NCI-H2081 (cell line): Measurements from ENCODE around the gene ZBTB9.

Experiments used
- DNase-seq, 2 experiments: peaks; one replicate each; lab custom pipeline; 2025; lab: John Stamatoyannopoulos, UW

Gene ZBTB9

DNA sequence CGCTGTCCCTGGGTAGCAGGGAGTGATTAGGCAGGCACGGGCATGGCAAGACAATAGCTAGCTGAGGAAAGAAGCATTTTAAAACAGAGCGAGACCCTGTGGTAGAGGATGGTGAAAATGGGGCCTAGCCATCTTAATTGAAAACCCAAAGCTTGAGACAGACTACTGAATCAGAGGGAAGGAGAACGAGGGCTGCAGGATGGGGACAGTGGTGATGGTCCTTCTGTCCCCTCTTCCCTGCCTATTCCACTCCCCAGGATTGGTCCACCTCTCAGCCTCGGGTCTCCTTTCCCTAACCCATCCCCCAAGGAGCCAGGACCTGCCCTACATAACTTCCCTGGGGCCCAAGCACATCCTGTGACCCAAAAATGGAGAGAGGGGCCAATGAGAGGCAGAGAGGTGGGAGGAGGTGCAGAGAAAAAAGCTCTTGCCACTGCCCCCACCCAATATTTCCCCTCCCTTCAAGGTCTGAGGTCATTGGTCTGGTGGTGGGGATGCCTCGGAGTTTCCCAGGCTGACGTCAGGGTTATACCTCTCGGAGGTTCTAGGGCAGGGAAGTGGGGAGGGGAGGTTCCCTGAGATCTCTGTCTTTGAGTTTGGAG, 35.6 kb upstream of the ZBTB9 start:
- DNase-seq: no peak

DNA sequence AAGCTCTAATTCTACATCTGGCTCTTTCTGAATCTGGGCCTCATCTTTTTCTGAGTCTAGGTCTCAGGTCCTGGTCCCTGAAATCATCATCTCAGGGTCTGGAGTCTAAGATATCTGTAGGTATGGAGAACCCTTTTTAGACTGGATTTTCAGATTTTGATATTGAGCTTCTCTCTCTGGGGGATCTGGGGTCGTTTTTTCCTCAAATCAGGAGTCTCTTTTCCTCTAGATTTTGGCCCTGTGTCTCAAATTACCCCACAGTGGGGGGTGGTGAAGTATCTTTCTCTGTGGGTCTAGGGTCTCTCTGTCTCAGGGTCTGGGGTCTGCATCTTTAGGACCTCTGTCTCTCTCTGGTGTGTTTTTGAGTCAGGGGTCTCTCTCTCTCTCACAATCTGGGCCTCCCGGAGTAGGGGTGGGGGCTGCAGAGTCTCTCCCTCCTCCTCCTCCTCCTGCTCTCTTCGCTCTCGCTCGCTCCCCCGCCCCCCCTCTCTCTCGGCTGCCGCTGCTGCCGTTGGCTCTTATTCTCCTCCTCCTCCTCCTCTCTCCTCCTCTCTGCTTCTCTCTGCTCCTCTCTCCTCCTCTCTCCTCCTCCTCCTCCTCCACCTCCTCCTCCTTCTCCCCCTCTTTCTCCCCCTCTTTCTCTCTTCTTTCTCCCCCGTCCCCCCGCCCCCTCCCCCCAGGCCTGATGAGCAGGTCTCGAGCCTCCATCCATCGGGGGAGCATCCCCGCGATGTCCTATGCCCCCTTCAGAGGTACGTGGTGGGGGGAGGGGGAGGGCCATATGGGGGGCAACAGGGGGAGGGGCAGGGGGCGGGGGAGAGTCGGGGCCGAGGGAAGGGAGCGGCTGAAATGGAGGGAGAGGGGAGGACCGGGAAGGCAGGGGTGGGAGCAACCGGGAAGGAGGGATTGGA, 34.5 kb upstream of the ZBTB9 start, which contains the start of gene SYNGAP1:
SYNGAP1 (plus strand) TSS at position 486 of the 911 bp plus-strand sequence; CDS start at position 686, 200 bp downstream.
- peak in 1 of 2 experiments; percentile 15 for DNase-seq

DNA sequence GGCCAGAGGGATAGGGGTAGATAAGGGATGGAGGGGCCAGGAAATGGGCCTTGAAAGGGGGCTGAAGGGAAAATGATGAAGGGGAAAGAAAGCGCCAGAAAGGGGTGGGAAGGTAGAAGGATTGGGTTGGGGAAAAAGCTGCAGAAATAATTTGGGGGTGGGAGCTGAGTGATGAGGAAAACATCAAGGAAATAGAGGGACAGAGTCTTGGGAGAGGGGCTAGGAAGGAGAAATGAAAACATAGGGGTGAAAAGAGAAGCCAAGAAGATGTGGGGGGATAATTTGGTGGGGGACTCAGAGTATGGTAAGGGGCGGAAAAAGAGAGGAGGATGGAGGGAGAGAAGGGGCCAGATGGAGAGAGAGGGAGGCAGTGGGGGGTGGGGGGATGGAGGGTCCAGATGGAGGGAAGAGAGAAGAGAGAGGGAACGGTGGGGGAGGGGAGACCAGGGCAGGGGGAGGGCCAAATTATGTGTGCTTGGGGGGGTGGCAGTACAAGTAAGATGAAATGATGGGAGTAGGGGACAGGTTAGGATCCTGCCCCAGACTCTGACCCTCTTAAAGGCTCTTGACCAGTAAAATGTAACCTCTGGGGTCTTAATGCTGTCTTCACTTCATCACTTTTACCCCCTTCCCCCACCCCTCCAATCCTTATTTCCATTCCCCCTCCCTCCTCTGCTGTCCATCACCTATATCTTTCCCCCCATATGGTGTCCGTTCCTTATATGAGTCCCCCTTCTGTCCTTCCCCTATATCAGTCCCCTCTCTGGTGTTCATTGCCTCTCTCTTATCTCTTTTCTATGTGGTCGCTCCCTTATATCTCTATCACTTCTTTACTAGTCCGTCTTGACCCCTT, 33.7 kb upstream of the ZBTB9 start:
- peak in 1 of 2 experiments; percentile 14 for DNase-seq

DNA sequence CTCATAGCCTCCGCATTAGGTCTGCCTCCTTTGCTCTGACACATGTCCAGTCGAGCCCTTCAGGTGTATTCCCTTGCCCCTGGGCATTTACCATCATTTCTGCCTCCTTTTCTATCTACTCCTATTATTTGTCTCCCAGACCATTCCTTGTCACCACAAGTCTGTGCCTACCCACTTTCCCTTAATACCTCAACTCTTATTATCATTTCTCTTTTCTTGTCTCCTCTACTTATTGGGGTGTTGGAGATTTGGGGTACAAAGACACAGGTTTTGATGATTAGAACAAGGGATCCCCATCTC, 33.1 kb upstream of the ZBTB9 start:
- no peak for DNase-seq

DNA sequence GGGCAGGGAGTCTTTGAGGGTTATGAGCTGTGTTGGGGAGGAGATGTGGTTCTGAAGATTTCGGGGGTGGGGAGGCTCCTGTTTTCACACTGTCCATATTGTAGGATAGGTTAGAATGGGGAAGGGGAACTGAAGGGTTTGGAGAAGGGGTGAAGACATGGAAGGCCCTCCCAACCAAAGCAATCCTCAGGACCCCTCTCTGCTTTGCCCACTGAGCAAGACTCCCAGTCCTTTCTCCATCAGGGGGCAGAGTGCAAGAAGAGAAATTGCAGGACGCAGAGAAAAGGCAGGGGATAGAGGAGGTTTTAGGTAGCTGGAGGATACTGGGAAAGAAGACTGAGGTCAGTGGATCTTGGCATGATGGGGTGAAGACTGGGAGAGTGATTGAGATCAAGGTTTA, 30.6 kb upstream of the ZBTB9 start:
- DNase-seq: no peak

DNA sequence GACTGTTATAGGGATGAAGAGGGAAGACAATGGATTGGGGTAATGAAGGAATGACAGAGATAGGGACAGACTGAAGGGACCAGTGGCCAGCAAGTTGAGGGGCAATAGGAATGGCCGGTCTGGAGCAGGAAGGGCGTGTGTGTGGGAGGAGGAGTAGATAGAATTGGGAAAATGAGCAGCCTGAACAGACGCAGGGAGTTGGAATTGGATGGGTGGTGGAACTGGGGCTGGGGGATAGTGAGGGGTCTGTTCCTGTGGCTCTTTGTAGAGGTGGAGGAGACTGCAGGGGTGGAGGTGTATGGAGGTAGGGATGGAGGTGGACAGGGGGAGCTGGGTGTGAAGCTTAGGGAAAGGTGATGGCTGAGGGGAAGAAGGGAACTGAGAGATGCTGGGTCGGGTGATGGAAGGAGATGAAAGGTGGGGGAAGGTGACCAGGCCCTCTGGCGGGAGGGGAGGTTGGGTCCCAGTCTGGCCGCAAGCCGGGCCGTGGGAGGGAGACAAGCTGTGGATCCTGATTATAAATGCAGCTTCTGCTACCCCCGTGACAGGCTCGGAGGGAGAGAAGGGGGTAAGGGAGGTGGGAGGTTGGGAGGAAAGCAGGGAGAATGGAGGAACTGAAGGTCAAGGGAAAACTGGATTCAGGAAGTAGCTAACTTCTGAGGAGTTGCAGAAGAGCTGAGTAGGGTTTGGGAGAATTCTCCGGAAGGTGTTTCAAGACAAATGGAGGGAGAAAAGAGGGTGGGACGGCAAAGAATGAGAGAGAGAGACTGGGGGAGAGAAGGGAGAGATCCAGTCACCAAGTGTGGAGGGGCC, 29.3 kb upstream of the ZBTB9 start:
- DNase-seq: no peak

DNA sequence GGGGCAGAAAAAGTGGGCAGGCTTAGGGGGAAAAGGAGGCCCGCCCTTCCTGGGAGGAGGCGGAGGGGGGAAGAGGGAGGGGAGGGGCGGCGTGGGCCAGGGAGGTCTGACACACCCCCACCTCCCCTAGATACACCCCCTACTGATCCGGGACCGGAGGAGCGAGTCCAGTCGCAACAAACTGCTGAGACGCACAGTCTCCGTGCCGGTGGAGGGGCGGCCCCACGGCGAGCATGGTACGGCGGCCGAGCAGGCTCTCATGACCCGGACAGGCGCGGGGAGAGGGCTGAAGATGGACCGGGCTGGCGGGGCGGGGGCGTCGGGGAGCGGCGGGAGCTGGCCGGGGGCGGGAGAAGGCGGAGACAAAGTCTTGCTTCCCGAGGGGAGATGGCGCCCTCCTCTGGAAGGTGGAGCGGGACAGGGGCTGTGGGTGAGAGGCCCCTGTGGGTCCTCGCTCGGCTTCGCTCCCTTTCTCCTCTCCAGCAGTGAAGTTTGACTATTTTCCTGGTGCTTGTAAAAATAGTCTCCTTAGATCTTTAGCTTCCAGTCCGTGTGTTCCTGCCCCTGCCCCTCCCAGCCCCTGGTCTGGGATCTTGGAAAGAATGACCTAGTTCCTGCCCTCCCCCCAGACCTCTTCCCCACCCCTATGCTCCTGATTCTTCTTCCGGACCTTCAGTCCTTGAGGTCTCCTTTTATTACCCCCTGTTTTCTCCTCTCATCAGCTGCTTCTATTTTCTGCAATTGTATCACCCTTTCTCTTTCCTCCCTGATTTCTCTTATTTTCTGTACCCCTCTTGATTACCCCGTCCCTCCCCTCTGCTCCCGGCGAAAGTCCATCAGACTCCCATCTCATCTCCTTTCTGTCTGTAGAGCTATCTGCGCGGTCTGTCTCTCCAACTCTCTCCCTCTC, 28.5 kb upstream of the ZBTB9 start:
- DNase-seq: peak; percentile 61 to 73

DNA sequence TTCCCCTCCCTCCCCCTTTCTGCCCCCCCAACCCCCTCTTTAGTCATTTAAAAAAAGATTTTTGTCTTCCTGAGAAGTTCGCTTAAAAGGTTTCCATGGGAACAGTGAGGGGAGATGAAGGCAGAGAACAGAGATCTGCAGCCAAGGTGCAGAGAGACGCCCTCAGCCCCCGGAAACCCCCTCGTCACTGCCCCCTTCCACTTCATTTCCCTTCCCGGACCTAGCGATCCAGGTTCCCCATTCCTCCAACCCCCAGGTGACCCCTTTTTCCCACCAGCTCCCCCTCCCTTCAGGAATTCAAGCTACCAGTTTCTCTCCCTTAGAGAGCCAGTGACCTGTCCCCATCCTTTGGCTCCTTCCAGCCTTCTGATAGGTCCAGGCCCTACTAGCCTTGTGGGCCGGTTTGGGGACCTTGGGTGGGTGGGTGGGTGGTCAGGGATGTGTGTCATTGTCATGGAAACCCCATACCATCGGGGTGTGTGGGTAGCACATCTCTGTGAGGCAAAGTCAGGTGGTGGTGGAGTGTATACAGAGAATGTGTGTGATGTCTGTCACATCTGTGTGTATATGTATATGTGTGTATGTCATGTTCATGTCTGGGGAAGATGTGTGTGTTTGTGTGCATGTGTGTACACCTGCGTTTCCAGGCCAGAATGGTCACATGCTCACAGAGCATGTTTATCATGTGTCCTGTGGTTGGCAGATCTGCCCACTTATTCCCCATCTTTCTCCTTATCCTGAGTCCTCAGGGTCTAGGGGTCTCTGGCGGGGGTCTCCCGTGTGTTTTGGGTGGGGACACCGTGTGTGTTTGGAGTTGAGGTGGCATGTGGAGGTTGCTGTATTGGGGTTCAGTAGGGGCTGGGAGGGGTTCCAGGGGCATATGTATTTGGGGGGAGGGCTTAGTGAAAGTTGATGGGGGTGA, 27.5 kb upstream of the ZBTB9 start:
- no peak for DNase-seq

DNA sequence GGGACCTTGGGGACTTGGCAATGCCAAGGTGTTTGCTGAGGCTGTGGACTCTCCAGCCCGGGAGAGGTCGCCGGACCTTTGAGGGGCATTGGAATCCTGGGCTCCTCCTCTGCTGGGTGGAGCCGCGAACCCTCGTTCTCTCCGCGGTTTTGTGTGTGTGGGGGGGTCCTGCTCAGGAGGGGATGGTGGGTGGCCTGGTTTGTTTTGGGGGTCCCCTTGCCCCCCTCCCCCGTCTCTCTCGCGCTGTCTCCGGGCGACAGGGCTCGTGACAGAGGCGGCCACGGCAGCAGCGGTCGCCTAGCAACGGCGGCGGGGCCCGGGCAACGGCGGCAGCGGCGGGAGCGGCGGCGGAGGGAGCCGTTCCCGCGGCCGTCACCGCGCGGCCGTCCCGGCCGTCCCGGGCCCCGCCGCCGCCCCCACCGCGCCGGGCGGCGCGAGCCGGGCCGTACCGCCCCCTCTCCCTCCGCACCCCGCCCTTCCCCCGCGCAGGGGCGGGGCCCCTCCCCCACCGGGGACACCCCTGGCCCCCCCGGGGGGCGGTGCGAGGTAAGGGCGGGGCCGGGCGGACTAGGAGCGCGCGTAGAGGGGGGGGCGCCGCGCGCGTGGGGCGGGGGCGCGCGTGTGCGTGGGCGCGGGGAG, 26.7 kb upstream of the ZBTB9 start:
- DNase-seq: peak in 1 of 2 experiments; percentile 27

DNA sequence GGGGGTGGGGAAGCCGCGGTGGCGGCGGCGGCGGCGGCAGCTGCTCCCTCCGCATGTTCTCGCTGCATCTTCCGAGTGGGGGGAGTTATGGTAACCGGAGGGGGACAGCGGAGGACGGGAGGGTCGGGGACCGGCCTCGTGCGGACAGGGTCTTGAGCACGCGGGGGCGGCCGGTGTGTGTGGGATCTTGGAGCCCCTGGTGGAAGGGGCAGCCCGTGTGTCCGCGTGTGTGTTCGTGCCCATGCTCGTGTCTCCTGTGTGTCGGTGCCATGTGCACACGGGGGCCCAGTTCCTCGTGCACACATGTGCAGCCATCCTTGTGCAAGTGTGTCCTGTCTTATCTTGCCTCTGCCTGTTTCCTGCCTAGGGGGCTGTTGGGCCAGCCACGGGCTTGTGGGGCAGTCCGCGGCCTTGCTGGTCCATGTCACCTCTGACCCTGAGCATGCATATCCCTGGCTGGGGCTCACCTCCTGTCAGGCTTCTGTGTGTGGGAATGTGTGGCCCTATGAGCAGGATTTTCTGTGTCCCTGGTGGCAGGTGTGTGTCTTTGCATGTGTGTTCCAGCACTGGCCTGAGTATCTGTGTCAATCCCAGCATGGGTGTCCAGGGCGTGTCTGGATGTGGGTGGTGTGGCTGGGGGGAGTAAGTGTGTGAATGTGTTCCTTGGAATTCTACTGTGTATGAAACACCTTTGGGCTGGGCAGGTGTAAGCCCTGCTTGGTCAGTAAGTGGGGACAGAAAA, 26.0 kb upstream of the ZBTB9 start:
- DNase-seq: peak in 1 of 2 experiments; percentile 39

DNA sequence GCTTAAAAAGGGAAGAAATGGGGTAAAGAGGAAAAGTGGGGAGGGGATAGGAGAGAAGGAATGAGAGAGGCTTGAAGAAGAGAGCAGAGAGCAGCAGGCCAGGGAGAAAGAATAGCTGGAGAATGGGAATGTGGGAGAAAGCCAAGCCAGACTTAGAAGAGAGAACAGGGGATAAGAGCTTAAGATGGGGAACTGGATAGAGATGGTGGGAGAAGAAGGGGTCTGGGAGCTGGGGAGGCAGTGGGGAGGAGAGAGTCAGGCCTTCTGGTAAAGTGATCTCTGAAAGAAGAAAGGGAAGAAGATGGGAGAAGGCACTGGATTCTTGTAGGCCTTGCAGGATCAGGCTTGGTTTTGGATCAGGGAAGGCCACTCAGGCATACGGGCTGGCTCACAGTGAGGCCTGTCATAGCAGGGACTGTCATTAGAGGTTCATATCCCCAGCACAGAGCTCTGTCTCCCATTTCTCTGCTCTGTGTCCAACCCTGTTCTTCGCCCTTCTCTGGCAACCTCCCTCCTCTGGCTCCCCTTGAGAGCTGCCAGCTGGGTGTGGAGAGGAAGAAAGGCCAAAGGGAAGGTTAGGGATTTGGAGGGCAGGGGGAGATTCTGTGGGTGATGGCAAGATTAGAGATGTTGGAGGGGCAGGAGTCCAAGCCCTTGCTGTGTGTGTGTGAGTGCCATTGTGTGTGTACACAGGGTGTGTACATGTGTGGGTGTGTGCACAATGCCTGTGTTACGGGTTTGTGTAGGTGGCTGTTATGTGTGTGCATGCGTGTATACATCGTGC, 25.2 kb upstream of the ZBTB9 start:
- DNase-seq: no peak

DNA sequence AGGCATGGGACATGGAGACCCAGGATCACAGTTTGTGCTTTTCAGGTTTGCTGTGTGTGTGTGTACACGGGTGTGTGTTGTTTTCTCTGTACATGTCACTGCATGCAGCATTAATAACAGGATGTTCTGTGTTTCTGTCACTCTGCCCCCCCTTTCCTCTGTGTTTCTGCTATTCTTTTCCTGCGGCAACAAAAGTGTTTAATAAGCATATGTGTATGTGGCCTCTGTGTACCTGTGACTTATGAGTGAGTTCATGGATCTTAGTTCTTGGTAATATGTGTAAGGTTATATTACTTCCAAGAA, 24.7 kb upstream of the ZBTB9 start:
- no peak for DNase-seq

DNA sequence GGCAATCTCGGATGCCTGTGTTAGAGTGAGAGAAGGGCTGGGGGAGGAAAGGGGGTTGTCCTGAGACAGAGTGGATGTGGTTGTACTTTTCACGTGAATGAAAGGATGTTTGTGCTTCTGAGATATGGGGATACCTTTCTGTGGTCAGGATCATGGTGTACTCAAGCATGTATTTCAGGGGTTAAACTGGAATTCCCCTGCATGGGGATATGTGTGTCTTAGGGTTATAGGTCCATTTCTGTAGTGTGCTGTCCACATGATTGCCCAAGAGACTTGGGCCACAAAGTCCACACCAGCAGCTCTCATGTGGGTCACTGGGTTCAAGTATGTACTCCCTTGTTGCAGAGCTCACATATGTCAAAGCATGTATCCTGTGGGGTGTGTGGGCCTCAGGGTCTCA, 24.0 kb upstream of the ZBTB9 start:
- no peak for DNase-seq

DNA sequence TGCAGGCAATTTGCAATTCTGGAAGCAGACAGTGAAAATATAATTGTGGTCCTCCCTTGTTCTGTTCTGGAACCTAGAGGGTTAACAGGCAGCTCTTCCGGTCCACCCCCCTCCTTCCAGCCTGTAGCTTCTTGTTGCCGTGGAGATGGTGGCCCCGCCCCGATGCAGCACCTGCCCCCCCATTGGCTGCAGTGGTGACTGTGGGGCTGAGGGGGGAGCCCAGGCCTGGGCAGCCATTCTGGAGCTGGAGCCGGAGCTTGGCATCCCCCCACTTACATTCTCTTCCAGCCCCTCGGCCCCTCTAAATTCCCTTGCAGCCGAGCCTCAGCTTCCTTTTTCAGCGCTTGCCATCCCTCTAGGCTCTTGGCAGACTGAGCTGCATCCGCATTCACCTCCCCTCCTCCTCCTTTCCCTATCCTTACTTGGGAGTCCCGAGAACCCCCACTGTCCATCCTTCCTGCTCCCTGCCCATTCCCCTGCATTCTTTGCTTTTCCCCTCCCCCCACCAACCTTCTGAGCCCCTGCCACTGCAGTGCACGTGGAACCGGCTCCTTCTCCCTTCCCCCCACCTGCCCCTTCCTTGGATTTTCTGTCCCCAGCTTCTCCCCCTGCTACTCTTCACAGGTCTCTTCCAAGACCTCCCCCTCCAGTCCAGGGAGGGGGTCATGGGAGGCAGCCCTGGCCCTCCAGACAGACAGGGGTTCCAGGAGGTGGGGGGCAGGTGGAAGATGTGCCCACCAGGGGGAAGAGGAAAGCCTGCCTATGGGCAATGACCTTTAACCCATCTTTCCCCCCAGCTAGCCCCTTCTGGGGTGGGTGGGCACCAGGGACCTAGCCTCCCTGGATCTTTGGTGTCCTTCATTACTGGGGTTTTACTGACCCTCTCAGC, 23.1 kb upstream of the ZBTB9 start:
- DNase-seq: peak; percentile 33 to 63

DNA sequence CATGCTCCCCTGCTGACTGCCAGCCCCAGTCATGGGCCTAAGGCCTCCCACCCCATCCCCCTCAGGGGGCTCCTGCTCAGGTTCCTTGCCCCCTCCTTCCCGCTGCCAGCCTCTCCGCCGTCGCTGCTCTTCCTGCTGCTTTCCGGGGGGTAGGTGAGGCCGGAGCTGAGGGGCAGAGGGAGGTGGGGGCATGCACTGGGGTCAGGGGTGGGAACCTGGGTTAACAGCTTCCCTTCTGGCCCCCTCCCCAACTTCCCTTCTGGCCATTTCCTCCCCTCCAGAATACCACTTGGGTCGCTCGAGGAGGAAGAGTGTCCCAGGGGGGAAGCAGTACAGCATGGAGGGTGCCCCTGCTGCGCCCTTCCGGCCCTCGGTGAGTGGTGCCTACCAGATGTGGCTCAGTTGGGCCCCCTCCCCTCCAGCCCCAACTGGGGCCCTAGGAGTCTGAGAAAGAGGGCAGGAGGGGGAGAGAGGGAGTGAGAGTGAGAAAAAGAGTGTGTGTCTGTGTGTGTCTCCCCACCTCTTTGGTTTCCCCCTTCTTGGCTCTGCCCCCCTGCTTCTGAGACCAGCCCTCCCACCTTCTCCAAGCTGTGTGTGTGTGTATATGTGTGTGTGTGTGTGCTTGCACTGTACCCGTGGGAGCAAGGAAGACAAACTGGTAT, 22.4 kb upstream of the ZBTB9 start:
- no peak for DNase-seq

DNA sequence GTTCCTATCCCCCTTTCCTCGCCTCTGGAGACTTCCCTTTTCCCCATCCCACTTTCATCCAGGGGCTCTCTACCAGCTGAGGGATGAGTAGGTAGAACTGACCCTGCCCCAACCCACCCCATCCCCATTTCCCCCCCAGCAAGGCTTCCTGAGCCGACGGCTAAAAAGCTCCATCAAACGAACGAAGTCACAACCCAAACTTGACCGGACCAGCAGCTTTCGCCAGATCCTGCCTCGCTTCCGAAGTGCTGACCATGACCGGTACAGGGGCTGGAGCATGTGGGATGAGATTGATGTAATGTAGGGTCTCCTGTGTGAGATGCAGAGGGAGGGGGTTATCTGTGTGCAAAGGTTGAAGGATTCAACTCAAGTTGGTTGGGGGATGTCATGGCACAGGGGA, 21.8 kb upstream of the ZBTB9 start:
- DNase-seq: no peak
